ENCODE results near the gene TAGAP.
A peak's percentile ranks its signal among the peaks of the same experiment; 100 is the strongest.

DNA sequence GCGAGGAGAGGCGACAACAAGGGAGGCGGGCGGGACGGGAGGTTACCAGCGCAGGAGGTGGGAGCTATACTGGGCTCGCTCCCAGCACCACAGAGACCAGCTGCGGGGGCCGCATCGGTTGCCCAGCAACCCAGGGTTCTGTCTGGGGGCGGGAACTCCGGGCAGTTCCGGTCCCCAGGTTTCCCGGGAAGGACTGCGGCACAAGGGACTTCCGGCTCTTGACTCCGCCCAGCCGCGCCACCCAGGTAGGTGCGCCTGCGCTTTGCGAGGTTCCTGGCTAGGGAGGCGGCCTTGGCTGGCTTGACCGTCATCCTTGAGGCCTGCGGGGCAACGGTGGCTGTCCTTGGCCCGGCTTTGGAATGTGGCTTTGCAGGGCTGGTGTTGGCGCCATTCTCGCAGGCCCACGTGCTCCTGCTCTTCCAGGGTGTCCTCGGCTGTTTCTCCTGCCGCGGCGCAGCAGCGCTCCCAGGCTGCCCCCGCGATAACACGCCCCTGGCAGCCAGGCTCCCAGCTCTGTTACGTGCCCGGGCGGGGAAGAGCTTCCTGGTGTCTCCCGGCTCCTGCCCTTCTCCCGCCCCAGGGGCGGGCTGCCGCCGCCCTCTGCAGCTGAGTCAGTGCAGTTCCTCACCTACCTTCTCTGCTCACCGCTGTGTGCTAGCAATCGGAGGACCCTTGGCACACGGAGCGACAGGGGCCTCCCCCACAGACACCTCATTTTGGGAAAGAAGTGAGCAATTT lies 45.0 kb downstream of the TAGAP start, which contains the start of gene RSPH3:
- TF ChIP-seq EGR1 (IDR thresholded peaks at IDR 0.05; ENCODE audit: borderline replicate concordance, low read depth, low read length) (peak; percentile 88; the same call in 1 of the 2 replicates), CTCF (IDR thresholded peaks at IDR 0.05; ENCODE audit: control extremely low read depth in 1 of 3, insufficient read depth in 1 of 3, low read depth in 1 of 3, low read length in 3 of 3) (peak; percentile 16 to 18 (median 17); a peak in 2 of 4 replicates), SP1 (IDR thresholded peaks at IDR 0.05; ENCODE audit: low read depth, low read length) (peak; percentile 78), ATF2 (IDR thresholded peaks at IDR 0.05; ENCODE audit: low read length) (no peak), POLR2AphosphoS5 (IDR thresholded peaks at IDR 0.05; ENCODE audit: low read depth, low read length) (peak; percentile 96)
